Measurements from ENCODE around the gene EFCAB5.

DNA sequence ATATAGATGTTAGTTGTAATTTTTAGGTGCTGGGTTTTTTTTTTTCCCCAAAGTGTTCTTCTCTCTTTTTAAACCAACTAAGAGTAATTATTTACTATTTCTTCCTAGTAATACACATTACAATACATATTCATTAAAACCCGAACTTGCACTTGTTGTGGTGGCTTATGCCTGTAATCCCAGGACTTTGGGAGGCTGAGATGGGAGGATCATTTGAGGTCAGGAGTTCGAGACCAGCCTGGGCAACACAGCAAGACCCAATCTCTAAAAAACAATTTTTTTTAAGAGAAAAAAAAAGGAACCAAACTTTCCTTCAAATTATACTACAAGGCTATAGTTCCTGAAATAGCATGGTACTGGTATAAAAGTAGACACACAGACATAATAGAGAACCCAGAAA, 3.8 kb downstream of the EFCAB5 start:
- TF ChIP-seq EZH2 (IDR thresholded peaks at IDR 0.05; ENCODE audit: borderline replicate concordance) = no peak
- TF ChIP-seq, protein P1, sequence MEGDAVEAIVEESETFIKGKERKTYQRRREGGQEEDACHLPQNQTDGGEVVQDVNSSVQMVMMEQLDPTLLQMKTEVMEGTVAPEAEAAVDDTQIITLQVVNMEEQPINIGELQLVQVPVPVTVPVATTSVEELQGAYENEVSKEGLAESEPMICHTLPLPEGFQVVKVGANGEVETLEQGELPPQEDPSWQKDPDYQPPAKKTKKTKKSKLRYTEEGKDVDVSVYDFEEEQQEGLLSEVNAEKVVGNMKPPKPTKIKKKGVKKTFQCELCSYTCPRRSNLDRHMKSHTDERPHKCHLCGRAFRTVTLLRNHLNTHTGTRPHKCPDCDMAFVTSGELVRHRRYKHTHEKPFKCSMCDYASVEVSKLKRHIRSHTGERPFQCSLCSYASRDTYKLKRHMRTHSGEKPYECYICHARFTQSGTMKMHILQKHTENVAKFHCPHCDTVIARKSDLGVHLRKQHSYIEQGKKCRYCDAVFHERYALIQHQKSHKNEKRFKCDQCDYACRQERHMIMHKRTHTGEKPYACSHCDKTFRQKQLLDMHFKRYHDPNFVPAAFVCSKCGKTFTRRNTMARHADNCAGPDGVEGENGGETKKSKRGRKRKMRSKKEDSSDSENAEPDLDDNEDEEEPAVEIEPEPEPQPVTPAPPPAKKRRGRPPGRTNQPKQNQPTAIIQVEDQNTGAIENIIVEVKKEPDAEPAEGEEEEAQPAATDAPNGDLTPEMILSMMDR (IDR thresholded peaks at IDR 0.05; ENCODE audit: poor library complexity) = no peak
